RKO (cell line): ENCODE measurements around the gene CUBN.
"Not testable (repeated sequence)": the region's sequence is repeated elsewhere in the genome, so short reads cannot be mapped to it uniquely, and the experiment has no call there.

ENCODE experiments used
- DNase-seq: peaks from one replicate; pipeline ENCODE4 v3.0.0-alpha.2; 2016; ENCODE audit warnings: low spot score

CUBN gene

GRCh38 chr10:16867556-16867955 is 262.1 kb downstream of the CUBN start:
- DNase-seq = peak; percentile 50

GRCh38 chr10:16866541-16867275 is 262.9 kb downstream of the CUBN start:
- no peak for DNase-seq

- DNase-seq = no peak
Observed at GRCh38 chr10:16865766-16866165, 263.8 kb downstream of the CUBN start.

GRCh38 chr10:16863766-16864165 is 265.8 kb downstream of the CUBN start:
- DNase-seq = no peak

- DNase-seq = no peak
Observed at GRCh38 chr10:16857419-16857818, 272.2 kb downstream of the CUBN start.

- no peak for DNase-seq
Observed at GRCh38 chr10:16856567-16856966, 273.0 kb downstream of the CUBN start.

- no peak for DNase-seq
Observed at GRCh38 chr10:16856092-16856491, 273.5 kb downstream of the CUBN start.

- DNase-seq = peak; percentile 59
Observed at GRCh38 chr10:16854623-16855022, 275.0 kb downstream of the CUBN start.

GRCh38 chr10:16853809-16854208 is 275.8 kb downstream of the CUBN start:
- no peak for DNase-seq

- DNase-seq = peak; percentile 40
Observed at GRCh38 chr10:16853201-16853600, 276.4 kb downstream of the CUBN start.

- no peak for DNase-seq
Observed at GRCh38 chr10:16852624-16853023, 277.0 kb downstream of the CUBN start.

- no peak for DNase-seq
Observed at GRCh38 chr10:16848562-16849154, 281.0 kb downstream of the CUBN start.

- DNase-seq = peak; percentile 36
Observed at GRCh38 chr10:16847644-16848043, 282.0 kb downstream of the CUBN start.

- DNase-seq = no peak
Observed at GRCh38 chr10:16845248-16845647, 284.4 kb downstream of the CUBN start.

GRCh38 chr10:16843252-16843870 is 286.2 kb downstream of the CUBN start:
- peak; percentile 96 for DNase-seq

GRCh38 chr10:16835228-16835627 is 294.4 kb downstream of the CUBN start:
- DNase-seq = no peak

- no peak for DNase-seq
Observed at GRCh38 chr10:16832351-16833080, 297.1 kb downstream of the CUBN start.

GRCh38 chr10:16828701-16829175 is 300.9 kb downstream of the CUBN start:
- DNase-seq = peak; percentile 46

GRCh38 chr10:16828114-16828568 is 301.5 kb downstream of the CUBN start:
- DNase-seq = peak; percentile 92

GRCh38 chr10:16827474-16827873 is 302.1 kb downstream of the CUBN start:
- DNase-seq = not testable (repeated sequence)

GRCh38 chr10:16822726-16823360 is 306.8 kb downstream of the CUBN start:
- DNase-seq = no peak

GRCh38 chr10:16822027-16822426 is 307.6 kb downstream of the CUBN start:
- no peak for DNase-seq
